Islet precursor cell (in vitro differentiated cells): ENCODE measurements around the gene FHOD3.

Experiments used
- DNase-seq: peaks from one replicate; pipeline ENCODE4 v3.0.0-alpha.2; 2018

Gene FHOD3

GRCh38 chr18:36640021-36640952 is 342.8 kb downstream of the FHOD3 start:
- no peak for DNase-seq

- no peak for DNase-seq
These were observed 345.5 kb downstream of the FHOD3 start for GRCh38 chr18:36643061-36643460.

DNA sequence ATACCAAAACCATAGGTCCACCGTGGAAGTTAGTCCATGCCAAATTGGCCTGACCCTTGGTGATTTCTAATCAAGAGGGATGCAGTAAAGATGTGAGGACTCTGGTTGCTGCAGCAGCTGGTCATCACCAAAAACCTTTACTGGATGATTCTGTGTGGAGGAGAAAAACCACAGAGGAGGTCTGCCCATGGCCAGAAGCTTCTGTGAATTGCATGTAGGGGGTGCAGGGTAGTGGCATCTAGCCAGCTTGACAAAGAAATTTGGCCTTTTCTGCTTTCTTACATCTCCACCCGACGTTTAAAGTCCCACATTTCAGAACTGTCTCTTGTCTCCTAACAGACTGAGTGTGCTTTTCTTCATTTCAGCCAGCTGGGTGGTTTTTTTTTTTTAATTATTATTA is 351.3 kb downstream of the FHOD3 start:
- no peak for DNase-seq

GRCh38 chr18:36649205-36649604 is 351.7 kb downstream of the FHOD3 start:
- no peak for DNase-seq

DNA sequence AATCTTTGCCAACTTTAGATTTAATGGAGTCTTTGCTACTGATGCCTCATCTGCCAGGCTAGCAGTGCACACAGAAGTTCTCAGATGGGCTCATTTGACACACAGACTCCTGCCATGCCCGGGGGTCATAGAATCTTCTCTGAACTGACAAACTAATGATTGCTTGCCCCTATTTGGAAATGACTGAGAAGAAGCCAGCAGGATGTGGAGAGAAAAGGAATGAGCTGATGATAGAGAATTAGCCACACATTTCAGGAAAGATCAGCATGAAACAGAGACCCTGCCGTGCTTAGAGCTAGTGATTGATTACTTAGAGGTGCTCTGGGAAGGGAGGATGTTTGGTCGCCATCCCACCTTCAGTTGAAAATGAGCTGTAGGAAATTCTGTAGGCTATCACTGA is 352.8 kb downstream of the FHOD3 start:
- DNase-seq = no peak

DNA sequence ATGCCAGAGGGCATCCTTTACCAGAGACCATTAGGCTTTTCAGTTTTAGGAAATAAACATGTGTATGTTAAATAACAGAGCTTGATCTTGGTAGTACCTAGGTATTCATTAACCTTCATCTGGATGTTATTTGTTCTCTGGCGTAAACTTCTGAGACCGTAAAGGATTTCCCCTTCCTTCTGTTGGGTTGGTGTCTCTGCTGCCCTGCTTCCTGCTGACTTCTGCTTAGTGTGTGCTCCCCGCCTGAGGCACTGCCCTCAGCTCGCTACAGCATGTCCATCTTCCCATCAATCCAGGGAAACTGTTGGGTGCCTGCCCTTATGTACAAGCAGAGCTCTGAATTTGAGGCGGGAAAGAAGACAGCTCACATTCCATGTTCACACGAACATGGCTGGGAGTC is 353.4 kb downstream of the FHOD3 start:
- no peak for DNase-seq

GRCh38 chr18:36652503-36652902 is 355.0 kb downstream of the FHOD3 start:
- no peak for DNase-seq

GRCh38 chr18:36653141-36653869 is 355.8 kb downstream of the FHOD3 start:
- no peak for DNase-seq

- no peak for DNase-seq
These were observed 356.4 kb downstream of the FHOD3 start for GRCh38 chr18:36653870-36654269.

- no peak for DNase-seq
These were observed 357.6 kb downstream of the FHOD3 start for GRCh38 chr18:36655074-36655473.

DNA sequence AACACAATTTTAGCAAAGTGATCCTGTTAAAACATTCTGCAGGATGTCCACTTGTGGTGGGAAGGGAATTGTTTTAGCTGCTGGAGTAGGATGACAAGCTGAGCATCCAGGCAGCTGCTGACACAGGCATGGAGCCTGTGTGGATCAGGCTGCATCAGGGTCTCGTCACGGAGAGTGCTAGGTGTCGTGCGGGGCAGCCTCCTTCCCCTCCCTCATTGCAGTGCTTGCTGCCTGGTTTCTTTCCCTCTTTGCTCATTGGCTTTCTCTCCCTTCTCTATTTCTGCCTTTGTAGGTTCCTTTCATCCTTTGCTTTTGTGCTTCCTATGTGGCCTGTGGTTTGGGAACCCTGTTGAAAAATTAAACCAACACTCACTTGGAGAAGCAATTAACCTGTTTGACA is 358.4 kb downstream of the FHOD3 start:
- no peak for DNase-seq

DNA sequence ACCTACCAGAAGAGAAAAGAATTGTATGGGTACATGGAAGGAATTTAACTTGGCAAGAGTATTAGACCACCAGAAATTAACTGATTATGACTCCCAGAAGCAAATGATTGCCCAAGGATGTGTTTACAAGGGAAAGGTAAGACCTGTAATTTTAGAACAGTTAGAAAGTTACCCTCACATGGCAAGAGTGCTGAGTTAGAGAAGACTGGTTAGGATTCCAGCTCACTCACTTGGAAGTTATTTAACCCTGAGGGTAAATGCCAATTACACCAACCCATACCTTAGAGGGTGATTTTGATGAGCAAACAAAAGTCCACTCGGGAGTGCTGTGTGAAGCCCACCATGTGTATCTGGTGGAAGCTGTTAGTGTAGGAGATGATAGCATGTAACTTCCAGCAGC is 361.1 kb downstream of the FHOD3 start:
- DNase-seq = no peak

GRCh38 chr18:36660311-36660710 is 362.8 kb downstream of the FHOD3 start:
- no peak for DNase-seq

GRCh38 chr18:36661999-36662398 is 364.5 kb downstream of the FHOD3 start:
- peak; percentile 60 for DNase-seq

DNA sequence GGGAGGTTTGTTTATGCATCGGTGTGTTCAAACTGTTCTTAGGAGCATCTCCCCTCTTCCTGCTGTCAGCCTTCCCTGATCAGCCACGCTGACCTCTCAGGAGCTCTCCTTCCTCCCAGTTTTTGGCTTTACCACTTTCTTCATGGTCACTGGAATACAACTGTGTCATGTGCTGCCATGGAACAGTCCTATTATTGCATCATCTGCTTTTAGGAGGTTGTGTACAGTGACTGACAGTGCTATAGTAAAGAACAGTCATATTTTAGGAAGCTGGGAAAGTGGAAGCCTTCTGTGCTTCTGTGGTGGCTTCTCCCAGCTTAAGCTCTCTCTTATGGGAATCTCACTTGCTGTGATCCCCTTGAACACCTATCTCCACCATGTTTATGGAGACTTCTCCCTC is 365.8 kb downstream of the FHOD3 start:
- DNase-seq = no peak

DNA sequence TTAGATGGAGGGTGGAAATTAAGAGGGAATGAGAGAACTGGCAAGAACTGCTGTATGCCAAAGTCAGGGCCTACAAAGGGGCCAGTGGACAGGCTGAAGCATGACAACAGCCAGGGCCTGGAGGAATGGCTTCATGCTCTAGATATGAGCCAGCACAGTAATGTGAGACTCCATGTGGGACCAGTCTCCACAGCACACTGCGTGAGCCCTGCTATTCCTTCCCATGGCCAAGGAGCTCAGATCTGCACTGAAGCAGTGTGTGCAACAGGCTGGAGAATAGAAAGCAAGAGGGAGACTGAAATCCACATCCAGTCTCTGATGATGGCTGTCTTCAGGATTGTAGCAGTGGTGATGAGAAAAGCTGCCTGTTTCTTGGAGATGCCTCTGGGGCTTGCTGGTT is 368.4 kb downstream of the FHOD3 start:
- no peak for DNase-seq

GRCh38 chr18:36667811-36668210 is 370.3 kb downstream of the FHOD3 start:
- DNase-seq = no peak

GRCh38 chr18:36668349-36668748 is 370.8 kb downstream of the FHOD3 start:
- DNase-seq = no peak

DNA sequence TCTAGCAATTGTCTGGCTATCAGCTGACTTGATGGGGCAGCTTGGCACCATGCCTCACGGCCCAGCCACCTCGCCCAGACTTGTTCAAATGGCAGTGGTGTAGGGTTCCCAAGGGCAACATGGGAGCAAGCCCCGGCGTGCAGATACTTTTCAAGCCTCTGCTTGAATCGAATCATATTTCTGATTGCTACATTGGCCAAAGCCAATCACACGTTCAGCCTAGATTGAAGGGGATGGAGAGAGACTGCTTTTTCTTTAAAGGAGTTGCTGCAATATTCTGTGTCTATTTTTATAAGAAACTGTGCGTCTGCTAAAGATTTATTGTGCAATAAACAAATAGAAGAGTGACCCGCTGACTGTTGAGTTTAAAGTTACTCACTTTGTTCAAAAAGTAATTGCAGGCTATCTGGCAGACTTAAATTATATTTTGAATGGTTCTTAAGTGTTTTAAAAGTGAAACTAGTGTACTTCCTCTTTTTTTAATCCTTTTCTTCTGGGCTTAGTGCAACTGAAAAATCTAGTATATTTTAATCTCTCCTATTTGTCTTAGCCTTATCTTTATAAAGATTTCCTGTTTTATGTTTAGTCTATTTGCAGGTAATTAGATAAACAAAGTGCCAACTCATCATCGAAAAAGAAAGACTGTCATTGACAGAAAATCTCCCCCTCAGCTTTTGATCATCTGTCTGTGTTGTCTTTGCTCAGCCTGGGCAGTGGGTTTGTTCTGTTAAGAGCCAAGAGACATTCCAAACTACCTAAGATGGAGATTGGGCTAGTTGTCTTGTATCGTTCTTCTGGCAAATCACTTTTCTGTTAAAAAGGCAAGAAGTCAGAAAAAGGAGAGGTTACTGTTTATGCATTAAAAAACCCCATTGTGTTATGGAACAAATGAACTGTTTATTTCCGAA is 375.2 kb downstream of the FHOD3 start:
- DNase-seq = no peak

DNA sequence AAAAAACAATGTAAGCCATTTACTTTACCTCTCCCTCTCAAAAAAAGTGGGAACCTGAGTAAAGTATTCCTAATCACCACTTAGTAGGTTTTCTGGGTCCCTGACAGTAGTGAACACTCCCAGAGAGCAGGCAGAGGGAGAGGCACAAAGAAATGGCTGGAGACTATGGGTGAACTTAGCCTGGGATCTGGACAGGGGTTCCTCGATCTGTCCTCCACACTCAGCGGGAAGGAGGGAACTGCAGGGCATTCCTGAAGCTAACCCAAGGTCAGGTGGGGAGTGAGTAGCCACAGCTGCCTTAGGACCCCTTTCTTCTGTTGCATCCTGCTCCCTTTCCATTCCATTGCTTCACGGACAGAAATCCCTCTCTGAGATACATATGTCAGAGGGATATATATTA is 375.9 kb downstream of the FHOD3 start:
- DNase-seq = no peak

DNA sequence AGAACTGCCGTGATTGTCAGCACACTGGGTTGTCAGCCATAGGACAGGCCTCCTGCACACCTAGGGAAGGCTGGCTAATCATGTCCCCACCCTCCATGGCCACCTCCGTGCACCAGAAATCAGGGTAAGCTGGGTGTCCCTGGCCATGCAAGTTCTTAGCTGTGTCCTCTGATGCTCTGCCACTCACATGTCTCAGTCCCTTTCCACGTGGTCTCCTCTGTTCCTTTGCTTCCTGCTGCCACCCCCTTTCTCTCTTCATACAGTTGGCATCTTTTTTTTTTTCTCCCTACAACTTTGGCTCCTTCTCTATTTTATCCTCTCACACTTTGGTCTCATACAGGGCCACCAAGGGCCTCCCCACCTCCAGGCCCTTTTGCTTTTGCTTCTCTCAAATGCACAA is 377.6 kb downstream of the FHOD3 start:
- DNase-seq = no peak

DNA sequence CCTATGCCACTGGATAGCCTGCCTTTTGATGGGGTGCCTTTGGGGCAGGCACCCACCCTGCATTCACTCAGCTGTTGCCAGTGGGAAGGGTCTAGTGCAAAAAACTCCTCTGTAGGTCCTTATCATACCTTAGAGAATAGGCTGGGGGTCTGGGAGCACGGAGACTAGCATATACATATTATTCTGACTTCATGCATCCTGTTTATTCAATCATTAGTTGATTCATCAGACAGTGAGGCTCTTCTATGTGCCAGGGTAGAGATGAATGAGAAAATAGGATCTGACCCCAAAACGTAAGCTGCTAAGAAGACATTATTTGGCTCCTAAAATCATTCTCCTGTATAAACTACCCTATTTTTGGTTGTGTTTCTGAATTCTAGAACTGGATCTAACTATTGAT is 378.0 kb downstream of the FHOD3 start:
- no peak for DNase-seq

- no peak for DNase-seq
These were observed 379.1 kb downstream of the FHOD3 start for GRCh38 chr18:36676629-36677028.
